Ovary (tissue), 3 donors: ENCODE results near the gene DND1.

Source experiments
- EP300 ChIP-seq: sonication (generic); formaldehyde crosslinking; IDR thresholded peaks from one replicate; pipeline ENCODE4 v1.6.1; 2017; ENCODE audit warnings: antibody characterized with exemption
- POLR2A ChIP-seq: fragments of 450-650 bp; IDR thresholded peaks from one replicate; pipeline ENCODE4 v1.6.1; 2017; ENCODE audit warnings: antibody characterized with exemption, mild to moderate bottlenecking, moderate library complexity
- TF ChIP-seq, protein P1 (sequence below), 3 donors: fragments of 450-650 bp in 2 of 3; fragments of 200-600 bp in 1 of 3; IDR thresholded peaks; one replicate each; pipeline versions ENCODE4 v1.5.1 to v1.8.0; 2016 to 2022; ENCODE audit warnings: antibody characterized with exemption in 3 of 3, mild to moderate bottlenecking in 1 of 3
- donor health status: DM: no; HTN: no; CAD: no.

DNA sequence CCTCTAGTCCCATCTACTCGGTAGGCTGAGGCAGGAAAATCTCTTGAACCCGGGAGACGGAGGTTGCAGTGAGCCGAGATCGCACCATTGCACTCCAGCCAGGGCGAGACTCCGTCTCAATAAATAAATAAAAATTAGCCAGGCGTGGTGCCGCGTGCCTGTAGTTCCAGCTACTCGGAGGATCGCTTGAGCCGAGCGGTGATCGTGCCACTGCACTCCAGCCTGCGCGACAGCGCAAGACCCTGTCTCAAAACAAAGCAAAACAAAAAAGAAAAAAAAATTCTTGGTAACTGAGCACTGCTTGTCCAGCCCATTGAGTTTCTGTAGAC, 9.4 kb downstream of the DND1 start:
- TF ChIP-seq POLR2A, result no peak
- TF ChIP-seq, protein P1, sequence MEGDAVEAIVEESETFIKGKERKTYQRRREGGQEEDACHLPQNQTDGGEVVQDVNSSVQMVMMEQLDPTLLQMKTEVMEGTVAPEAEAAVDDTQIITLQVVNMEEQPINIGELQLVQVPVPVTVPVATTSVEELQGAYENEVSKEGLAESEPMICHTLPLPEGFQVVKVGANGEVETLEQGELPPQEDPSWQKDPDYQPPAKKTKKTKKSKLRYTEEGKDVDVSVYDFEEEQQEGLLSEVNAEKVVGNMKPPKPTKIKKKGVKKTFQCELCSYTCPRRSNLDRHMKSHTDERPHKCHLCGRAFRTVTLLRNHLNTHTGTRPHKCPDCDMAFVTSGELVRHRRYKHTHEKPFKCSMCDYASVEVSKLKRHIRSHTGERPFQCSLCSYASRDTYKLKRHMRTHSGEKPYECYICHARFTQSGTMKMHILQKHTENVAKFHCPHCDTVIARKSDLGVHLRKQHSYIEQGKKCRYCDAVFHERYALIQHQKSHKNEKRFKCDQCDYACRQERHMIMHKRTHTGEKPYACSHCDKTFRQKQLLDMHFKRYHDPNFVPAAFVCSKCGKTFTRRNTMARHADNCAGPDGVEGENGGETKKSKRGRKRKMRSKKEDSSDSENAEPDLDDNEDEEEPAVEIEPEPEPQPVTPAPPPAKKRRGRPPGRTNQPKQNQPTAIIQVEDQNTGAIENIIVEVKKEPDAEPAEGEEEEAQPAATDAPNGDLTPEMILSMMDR (IDR thresholded peaks at IDR 0.05), result no peak
- no peak for TF ChIP-seq EP300
